OCI-LY7 (cell line): ENCODE measurements around the gene OR6C65.

Source experiments
- CTCF ChIP-seq: fragments of 200-600 bp; sonication (generic); conservative IDR thresholded peaks from 2 replicates; pipeline ENCODE4 v1.5.1; 2014; ENCODE audit warnings: mild to moderate bottlenecking, antibody characterized with exemption, low read length, moderate library complexity, mixed read lengths
- EZH2phosphoT487 ChIP-seq: fragments of 200-600 bp; sonication (generic); IDR thresholded peaks from 2 replicates; pipeline ENCODE4 v1.6.1; 2018; ENCODE audit warnings: low read depth, borderline replicate concordance, mild to moderate bottlenecking, mixed run types, antibody characterized with exemption, low read length, moderate library complexity, mixed read lengths

GRCh38 chr12:55392032-55392795 lies 8.1 kb upstream of the OR6C65 start:
- TF ChIP-seq CTCF (no peak), EZH2phosphoT487 (no peak)
